ENCODE results near the gene KIF26A.

KIF26A gene

DNA sequence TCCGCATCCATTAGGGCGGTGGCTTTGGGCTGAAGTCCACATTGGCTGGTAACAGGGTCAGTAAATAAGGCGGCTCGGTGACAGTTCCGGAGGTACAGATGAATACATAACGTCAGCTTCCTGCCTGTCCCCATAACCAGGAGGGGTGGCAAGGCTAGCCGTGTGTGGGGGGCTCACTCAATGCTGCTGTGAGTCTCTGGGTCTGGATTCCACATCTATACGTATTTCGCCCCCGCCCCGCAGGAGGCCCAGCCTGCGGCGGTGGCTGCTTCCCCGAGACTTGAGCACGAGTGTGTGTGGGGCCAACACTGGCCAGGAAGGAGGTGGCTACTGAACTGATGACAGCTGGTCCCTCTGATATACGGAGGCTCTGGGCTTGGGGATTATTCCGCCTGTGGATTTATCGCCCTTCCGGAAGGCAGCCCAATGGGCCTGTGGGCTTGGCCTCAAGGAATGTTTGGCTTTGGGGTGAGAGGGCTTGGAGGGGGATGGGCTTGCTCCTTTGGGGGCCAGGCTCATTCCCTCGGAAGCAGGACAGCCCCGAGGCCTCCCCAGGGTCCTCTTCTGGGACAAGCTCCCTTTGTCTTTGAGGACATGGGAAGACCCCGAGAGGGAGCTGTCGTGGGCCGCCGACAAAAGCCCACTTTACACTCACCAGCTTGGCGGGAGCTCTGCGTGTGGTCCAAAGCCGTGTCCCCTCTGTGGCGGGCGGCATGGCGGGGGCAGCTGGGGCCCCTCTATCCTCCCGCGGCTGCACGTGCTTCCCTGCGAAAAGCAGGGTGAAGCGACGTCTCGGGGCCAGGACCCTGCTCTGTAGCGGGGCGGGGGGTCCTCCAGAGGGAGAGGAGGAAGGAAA, 82.1 kb downstream of the KIF26A start:
- H3K27ac ChIP-seq: no peak overlapping the region
- H3K4me3 ChIP-seq (ENCODE audit: low read depth, low read length): no peak overlapping the region
- in situ Hi-C loops (cut with HindIII; ENCODE audit: low pct_ligation_motif_present, low sequenced_read_pairs): no loop called here
- TF ChIP-seq, protein P1, sequence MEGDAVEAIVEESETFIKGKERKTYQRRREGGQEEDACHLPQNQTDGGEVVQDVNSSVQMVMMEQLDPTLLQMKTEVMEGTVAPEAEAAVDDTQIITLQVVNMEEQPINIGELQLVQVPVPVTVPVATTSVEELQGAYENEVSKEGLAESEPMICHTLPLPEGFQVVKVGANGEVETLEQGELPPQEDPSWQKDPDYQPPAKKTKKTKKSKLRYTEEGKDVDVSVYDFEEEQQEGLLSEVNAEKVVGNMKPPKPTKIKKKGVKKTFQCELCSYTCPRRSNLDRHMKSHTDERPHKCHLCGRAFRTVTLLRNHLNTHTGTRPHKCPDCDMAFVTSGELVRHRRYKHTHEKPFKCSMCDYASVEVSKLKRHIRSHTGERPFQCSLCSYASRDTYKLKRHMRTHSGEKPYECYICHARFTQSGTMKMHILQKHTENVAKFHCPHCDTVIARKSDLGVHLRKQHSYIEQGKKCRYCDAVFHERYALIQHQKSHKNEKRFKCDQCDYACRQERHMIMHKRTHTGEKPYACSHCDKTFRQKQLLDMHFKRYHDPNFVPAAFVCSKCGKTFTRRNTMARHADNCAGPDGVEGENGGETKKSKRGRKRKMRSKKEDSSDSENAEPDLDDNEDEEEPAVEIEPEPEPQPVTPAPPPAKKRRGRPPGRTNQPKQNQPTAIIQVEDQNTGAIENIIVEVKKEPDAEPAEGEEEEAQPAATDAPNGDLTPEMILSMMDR (IDR thresholded peaks at IDR 0.05; ENCODE audit: low read depth, low read length, missing control alignments): no peak
- H3K36me3 ChIP-seq (replicated peaks): no peaks in the 10 kb centered on the region
- DNase-seq: no peak
- no peaks in the 10 kb centered on the region for H3K27me3 ChIP-seq (replicated peaks)

DNA sequence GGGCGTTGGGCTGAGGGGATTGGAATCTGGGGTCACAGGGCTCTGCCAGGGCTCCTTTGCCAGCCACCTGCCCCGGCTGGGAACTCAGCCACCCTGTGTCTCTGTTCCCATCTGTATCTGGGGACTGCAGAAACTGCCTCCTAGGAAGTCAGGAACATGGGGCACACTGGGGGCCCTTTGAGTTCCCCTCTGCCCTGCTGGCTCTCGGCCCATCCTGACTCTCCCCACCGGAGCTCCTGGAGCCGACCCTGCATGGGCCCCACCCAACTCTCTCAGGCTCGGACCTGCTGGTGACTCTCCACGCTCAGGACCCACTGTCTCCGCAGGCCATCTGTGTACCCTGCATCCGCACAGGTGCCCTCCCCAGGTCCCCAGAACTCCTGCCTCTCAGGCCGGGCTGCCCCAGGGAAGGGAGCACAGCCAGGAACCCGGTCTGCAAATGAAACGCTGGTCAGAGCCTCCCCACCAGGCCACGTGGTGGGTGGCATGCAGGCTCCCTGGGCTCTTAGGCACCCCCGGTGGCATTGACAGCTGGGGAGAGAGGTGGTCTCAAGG, 82.8 kb downstream of the KIF26A start:
- H3K27me3 ChIP-seq (replicated peaks): no peaks in the 10 kb centered on the region
- TF ChIP-seq, protein P1 (IDR thresholded peaks at IDR 0.05; ENCODE audit: low read depth, low read length, missing control alignments): no peak
- no peak overlapping the region for H3K4me3 ChIP-seq (ENCODE audit: low read depth, low read length)
- in situ Hi-C loops (cut with HindIII; ENCODE audit: low pct_ligation_motif_present, low sequenced_read_pairs): no loop called here
- DNase-seq: no peak
- no peaks in the 10 kb centered on the region for H3K36me3 ChIP-seq (replicated peaks)
- no peak overlapping the region for H3K27ac ChIP-seq

DNA sequence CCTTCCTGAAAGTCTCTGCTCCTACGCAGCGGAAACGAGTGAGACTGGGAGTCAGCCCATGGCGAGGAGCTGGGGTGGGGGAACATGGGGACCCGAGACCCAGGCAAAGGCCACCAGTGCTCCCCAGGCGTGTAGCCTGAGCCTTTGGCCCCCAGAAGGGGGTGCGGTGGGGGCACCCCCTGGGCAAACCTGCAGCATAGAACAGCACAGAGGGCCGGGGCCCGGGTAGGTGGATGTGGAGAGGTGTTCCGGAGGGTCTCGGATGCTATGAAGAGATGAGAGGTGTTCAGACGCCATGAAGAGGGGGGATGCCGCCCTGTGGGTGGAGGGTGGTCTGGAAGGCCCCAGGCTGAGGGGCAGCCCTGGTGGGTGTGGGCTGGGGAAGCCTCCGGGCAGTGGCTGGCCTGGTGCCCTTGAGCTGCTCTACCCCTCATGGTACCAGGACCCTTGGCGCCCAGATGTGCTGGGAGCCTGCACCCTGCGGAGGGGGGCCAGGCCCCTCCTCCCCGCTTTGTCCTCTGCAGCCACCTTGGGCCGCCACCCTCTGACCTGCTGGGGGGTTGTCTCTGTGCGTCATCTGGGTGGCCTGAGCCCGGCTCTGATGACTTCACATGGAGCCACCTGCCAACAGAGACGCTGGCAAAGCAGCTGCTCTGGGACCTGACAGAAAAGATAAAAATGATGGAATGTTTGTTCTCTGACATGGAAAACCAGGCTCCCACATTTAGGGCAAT, 83.4 kb downstream of the KIF26A start:
- Histone ChIP-seq H3K27me3 (replicated peaks) (no peaks in the 10 kb centered on the region), H3K4me3 (ENCODE audit: low read depth, low read length) (no peak overlapping the region), H3K27ac (no peak overlapping the region), H3K36me3 (replicated peaks) (no peaks in the 10 kb centered on the region)
- DNase-seq: no peak
- in situ Hi-C loops (cut with HindIII; ENCODE audit: low pct_ligation_motif_present, low sequenced_read_pairs): no loop called here
- TF ChIP-seq, protein P1 (IDR thresholded peaks at IDR 0.05; ENCODE audit: low read depth, low read length, missing control alignments): no peak

DNA sequence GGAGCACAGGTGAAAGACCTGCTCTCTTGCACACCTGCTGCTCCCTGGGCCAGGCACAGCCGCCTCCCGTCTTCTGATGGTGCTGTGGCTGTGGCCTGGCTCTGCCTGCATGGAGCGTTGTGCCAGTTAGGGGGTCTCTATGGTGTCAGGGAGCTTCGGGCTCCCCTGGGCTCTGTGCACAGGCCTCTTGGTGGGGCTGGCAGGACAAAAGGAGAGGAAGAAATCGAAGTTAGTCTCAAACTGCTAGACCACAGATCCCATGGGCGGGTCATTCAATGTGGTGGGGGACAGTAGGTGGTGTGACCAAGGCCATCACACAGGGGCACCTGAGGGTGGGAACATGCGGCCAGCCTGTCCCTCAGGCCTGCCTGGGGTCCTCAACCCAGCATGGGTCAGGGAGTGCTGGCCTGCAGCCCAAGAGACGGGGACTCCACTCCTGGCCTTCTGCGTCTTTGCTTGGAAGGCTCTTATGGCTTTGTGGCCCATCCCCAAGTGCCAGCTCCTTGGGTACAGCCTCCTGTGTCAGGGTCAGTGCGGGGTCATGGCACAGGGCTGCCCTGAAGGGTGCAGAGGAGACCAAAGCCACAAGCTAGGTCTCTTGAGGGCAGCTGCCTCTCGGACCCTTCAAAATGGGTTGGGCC, 84.1 kb downstream of the KIF26A start:
- Histone ChIP-seq H3K27ac (no peak overlapping the region), H3K4me3 (ENCODE audit: low read depth, low read length) (no peak overlapping the region), H3K27me3 (replicated peaks) (no peaks in the 10 kb centered on the region), H3K36me3 (replicated peaks) (no peaks in the 10 kb centered on the region)
- in situ Hi-C loops (cut with HindIII; ENCODE audit: low pct_ligation_motif_present, low sequenced_read_pairs): no loop called here
- no peak for DNase-seq
- TF ChIP-seq, protein P1 (IDR thresholded peaks at IDR 0.05; ENCODE audit: low read depth, low read length, missing control alignments): no peak

DNA sequence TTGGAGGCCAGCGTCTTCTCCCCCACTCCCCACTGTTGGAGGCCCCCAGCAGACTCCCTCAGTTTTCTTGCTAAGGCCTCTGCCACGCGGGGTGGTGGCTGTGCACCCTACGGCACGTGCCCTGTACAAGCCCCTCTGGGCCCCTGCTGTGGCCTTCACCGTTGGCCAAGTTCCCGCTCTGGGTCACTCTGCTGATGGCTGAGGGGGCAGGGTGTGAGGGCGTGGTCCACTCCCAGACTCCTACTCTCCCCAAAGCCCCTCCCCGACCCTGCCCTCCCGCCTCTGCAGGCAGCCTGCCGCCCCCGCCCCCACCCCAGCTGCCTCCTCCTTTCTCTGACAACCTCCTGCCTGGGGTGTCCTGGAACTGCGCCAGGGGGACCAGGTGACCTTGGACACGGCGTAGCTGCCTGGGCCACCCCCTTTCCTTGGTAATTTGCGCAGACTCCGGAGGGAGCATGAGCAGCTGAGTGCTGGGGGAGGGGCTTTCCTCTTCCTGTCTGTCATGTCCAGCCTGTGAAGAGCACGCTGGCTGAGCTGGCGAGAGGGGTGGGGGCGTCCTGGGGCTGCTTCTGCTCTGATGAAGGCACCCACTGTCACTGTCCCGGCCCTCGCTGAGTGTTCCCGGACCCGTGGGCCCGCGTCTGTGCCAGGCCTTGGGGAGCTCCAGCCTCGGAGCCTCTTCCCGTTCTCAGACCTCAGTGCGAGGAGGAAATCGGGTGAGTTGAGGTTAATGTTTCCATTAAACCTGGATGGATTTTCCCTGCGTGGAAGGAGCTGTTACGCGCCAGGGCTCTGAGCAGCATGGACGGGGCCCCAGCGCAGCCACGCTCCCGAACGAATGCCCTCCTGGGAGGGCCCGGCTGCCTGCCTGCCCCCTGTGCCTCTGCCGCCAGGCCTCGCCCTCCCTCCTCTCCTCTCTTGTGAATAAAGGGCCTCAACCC, 85.0 kb downstream of the KIF26A start:
- in situ Hi-C loops (cut with HindIII; ENCODE audit: low pct_ligation_motif_present, low sequenced_read_pairs): no loop called here
- H3K27me3 ChIP-seq (replicated peaks): no peaks in the 10 kb centered on the region
- TF ChIP-seq, protein P1 (IDR thresholded peaks at IDR 0.05; ENCODE audit: low read depth, low read length, missing control alignments): no peak
- DNase-seq: no peak
- H3K27ac ChIP-seq: no peak overlapping the region
- no peak overlapping the region for H3K4me3 ChIP-seq (ENCODE audit: low read depth, low read length)
- no peaks in the 10 kb centered on the region for H3K36me3 ChIP-seq (replicated peaks)

Measured in brain microvascular endothelial cell (primary cell).